NK-92 treated with Interleukin-12 subunit alpha and Interleukin-12 subunit beta, amount 100 ng/mL, for 24 hours (cell line): ENCODE data around the gene LYZ.
"Not testable (repeated sequence)": the region's sequence is repeated elsewhere in the genome, so short reads cannot be mapped to it uniquely, and the experiment has no call there.

Experiments used
- DNase-seq: peaks from one replicate; lab custom pipeline; 2025; lab: John Stamatoyannopoulos, UW

Gene LYZ

GRCh38 chr12:69348162-69348938, at the start of gene LYZ:
TSS of gene LYZ (plus strand) at chr12:69348381. CDS start at chr12:69348409, 28 bp downstream.
- DNase-seq: no peak

GRCh38 chr12:69298947-69299346, 49.2 kb upstream of the LYZ start:
- no peak for DNase-seq

- DNase-seq: no peak
These were observed 43.9 kb upstream of the LYZ start for GRCh38 chr12:69304284-69304683.

GRCh38 chr12:69309461-69309860, 38.7 kb upstream of the LYZ start:
- no peak for DNase-seq

- DNase-seq: no peak
These were observed 35.0 kb upstream of the LYZ start for GRCh38 chr12:69313209-69313608.

- not testable (repeated sequence) for DNase-seq
These were observed 31.4 kb upstream of the LYZ start for GRCh38 chr12:69316784-69317183.

- DNase-seq: not testable (repeated sequence)
These were observed 30.9 kb upstream of the LYZ start for GRCh38 chr12:69317233-69317632.

GRCh38 chr12:69318225-69318624, 30.0 kb upstream of the LYZ start:
- no peak for DNase-seq

- DNase-seq: no peak
These were observed 26.8 kb upstream of the LYZ start for GRCh38 chr12:69321351-69321750.

GRCh38 chr12:69324797-69325466, 23.2 kb upstream of the LYZ start:
- no peak for DNase-seq

GRCh38 chr12:69328426-69328825, 19.8 kb upstream of the LYZ start:
- DNase-seq: no peak

GRCh38 chr12:69329669-69330428, 18.3 kb upstream of the LYZ start:
- no peak for DNase-seq

GRCh38 chr12:69330475-69331473, 17.4 kb upstream of the LYZ start:
- no peak for DNase-seq

GRCh38 chr12:69331519-69331908, 16.7 kb upstream of the LYZ start:
- DNase-seq: no peak

- no peak for DNase-seq
These were observed 16.1 kb upstream of the LYZ start for GRCh38 chr12:69331909-69332684.

- DNase-seq: no peak
These were observed 15.3 kb upstream of the LYZ start for GRCh38 chr12:69332815-69333358.

GRCh38 chr12:69334158-69334557, 14.0 kb upstream of the LYZ start:
- no peak for DNase-seq

GRCh38 chr12:69337311-69338090, 10.7 kb upstream of the LYZ start:
- DNase-seq: no peak

GRCh38 chr12:69338120-69338859, 9.9 kb upstream of the LYZ start:
- DNase-seq: no peak
